Esophagus muscularis mucosa (tissue), 3 donors: Measurements from ENCODE around the gene RHEBL1.

Experiments
- CTCF ChIP-seq, 3 experiments: fragments of 200-600 bp in 2 of 3; fragments of 450-650 bp in 1 of 3; sonication (generic) in 2 of 3; IDR thresholded peaks; one replicate each; pipeline ENCODE4 v1.5.1; 2017 to 2019; ENCODE audit warnings: antibody characterized with exemption in 3 of 3, mild to moderate bottlenecking in 2 of 3, moderate library complexity in 1 of 3
- EP300 ChIP-seq: sonication (generic); formaldehyde crosslinking; IDR thresholded peaks from one replicate; pipeline ENCODE4 v1.6.1; 2017; ENCODE audit warnings: antibody characterized with exemption

- TF ChIP-seq CTCF (IDR thresholded peaks at IDR 0.05) (no peak), EP300 (no peak)
Observed at GRCh38 chr12:49055978-49056754, 13.6 kb downstream of the RHEBL1 start.
